Activated gamma-delta T cell treated with Interleukin-2 at 50 U/mL for 16 hours (primary cell): ENCODE results near the gene MYO1D.

Source experiments
- DNase-seq: peaks from one replicate; pipeline ENCODE4 v3.0.0-alpha.2; 2020

MYO1D gene

DNA sequence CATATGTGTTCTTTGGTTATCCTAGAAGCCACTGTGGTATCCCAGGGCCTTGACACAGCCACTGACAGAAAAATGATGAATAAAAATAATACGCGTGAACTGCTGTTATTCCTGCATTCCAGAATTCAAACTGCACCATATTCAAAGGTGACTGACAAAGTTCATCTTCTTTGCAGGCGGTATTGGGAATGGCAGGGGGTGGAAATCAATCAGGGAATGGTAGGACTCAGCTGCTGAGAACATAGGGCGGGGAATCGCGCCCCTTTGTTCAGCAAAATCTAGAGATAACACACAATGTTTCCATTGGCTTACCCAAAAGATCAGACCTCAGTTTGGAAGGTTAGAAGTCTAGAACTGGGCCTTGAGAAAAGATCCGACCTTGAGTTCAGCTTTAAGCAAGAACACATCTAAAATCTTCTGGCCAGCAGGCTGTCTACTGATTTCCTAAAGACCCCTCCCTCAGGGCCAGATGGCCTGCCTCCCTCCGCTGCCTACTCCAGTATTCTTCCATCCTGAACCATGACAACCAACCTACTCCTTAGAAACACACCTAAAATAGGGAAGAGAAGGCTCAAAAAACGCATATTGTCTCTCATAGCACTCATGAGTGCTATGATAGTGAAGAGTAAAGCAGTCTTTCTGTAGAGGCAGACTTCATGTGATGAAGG lies 356.1 kb downstream of the MYO1D start:
- DNase-seq: no peak

DNA sequence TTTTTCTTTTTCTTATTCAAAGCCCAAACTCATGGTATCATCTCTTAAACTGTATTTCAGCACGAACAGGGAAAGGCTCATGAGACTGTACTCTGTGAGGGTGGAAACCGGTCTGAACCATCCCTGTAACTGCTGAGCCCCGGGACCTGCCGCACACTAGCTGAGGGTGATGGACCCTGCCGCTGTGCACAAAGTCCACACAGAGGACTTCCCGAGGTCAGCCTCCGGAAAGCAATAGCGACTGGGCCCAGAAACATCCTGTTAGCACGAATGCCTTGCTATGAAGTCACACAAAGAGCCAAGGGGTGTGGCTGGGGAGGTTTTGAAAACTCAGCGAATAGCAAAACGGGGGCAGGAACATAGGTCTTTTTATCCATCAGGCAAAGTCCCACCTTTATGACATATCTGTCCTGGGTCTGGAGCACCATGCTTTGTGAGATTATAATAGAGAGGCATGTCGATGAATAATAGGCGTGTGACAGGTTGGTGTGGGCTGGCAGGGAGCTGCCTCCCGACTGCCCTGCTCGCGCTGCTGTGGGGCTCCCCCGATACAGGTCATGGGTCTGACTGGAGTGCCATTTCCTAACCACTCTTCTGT lies 356.7 kb downstream of the MYO1D start:
- peak; percentile 47 for DNase-seq

DNA sequence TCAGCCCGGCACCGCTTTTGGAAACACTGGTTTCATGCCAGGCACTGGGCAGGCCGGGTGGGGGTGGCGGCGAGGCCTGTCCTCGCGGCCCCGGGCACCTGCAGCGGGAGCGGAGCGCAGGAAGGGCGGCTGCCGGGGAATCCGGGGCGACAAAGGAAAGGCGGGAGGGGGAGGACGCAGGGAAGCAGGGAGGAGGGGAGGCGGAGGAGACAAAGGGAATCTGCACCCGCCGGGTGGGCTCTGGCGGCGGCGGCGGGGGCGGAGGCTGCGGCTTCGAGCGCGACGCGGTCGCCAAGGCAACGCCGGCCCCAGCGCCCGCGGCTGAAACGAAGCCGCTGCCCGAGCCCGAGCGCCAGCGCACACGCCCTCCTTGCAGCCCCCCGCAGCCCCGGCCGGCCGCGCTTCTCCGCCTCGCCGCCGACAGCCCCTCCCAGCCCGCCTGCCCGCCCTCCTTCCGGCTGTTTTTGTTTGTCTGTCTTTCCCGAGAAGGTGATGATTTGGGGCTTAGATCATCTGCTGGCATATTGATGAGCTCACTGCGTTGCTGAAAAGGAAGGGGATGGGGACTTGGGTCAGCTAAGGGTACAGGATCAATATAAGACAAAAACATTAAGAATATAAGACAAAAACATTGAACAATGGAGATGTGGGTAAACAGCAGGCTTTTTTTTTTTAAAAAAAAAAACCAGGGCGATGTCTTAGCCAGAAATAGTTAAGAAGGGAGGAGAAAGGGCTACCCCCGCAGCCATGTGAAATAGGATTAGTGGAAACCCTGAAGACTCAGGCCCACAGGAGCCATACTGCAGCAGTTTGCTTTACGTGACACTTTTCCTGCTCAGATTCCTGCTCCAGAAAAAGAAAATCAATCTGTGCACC lies 357.5 kb downstream of the MYO1D start:
- peak; percentile 72 for DNase-seq

DNA sequence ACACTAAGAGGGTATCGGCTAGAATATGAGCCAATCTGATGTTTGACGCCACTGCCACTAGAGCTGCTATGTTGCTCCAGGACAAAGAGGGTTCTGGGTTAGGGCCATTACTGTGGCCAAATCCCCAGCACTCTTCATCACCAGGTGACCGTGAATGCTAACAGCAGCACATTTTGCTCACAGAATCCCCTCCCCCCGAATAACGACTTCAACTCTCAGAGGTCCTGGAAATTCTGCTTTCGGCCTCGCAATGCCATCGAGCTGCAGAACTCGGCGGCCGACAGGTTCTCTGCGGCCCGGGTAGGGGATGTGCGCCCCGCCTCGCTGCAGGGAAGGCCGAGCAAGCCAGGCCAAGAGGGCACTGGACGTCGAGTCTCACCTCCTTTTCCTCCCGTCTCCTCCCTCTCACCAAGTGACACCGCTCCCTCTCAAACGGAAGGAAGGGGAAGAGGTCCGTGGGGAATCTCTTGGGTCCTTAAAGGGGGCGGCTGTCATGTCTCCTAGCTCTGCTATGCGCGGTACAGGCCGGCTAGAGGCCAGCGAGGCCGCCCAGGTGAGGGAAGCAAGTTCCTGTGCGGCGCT lies 358.2 kb downstream of the MYO1D start:
- DNase-seq: no peak

DNA sequence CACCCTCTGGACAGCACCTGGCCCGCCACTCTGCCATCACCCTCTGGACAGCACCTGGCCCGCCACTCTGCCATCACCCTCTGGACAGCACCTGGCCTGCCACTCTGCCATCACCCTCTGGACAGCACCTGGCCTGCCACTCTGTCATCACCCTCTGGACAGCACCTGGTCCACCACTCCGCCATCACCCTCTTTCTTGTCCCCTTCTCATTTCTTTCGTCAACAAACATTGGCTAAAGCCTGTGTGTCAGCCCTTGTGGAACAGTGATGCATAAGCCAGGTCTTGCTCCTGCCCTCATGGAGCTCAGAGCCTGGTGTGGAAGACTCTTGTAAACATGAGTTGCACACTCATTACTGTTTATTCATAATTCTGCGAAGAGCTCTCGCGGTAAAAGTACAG lies 358.9 kb downstream of the MYO1D start:
- no peak for DNase-seq

DNA sequence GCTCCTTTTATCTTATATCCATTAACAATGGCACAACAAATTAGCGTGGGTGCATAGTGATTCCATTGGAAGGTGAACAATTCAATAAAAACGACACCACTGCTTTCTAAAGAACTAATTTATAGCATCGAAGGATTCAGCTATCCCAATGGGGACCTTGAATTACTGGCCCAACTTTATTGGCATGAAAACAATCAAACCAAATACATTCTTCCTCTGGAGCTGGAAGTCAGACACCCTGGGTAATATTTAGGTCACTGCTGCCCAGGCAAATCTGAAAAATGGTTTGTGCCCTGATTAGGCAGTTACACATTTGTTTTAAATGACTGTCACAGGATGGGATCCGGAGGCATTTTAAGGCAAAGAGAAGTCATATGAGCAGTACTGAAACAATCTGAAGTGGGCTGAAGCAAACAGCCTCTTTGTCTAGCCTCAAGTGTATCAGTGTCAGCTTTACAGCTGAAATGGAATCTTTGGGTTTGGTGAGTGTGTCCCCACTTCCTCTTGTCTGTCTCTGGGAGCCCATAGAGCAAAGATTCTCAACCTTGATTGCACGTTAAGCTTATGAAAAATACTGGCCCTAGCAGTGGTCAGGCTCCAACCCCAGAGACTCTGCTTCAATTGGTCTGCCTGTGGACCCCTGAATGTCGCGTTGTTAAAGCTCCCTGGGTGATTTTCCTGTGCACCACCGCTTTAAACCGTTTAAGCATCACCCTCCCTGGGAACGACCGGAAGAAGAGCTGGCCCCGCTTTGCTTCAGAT lies 359.8 kb downstream of the MYO1D start:
- DNase-seq: no peak

DNA sequence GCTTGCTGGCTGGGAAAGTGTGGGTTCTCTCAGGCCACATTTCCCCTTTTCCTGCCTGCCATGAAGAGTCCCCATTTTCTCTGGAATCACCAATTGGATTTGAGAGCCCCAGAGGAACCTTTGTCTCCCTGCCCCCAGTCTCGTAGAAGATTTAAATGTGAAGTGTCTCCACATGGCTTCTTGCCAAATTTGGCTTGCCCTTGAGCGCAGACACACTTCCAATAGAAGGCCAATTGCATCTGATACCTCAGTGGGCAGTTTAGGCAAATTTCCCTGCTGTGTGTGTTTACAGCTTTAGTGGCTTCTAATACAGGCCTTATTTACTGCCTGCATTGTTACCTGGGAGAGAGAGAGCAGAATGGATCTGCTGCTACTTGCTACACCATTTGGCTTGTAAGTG lies 360.5 kb downstream of the MYO1D start:
- DNase-seq: no peak

DNA sequence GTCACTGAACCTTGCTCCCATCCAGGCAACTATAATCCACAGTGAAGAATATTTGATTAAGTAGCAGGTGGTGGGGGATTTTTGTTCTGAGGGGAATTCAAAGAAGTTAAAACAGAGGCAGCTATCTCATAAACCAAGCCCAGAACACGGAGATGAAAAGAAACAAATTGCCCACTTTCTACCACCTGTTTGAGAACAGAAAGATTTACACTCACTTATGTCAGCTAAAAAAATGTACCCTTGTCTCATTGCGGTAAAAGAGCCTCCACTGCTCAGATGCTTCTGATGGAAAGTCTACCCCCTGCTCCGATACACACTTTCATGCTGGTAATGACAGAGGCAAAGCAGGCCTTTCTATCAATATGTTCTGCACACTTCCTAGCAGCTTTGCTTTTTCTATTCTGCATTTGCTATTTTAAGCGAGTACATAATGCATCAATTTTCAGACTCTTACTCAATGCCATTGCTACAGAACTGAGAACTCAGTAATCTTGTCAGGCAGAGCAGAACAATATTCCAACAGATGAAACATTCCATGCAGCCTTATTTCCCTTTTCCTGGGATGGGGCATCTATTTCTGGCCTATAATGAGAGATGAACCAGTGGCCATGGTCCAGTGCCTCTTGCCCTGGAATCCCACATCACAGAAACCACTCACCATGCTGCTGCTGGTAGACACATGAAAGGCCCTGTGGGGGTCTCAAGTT lies 361.1 kb downstream of the MYO1D start:
- no peak for DNase-seq

DNA sequence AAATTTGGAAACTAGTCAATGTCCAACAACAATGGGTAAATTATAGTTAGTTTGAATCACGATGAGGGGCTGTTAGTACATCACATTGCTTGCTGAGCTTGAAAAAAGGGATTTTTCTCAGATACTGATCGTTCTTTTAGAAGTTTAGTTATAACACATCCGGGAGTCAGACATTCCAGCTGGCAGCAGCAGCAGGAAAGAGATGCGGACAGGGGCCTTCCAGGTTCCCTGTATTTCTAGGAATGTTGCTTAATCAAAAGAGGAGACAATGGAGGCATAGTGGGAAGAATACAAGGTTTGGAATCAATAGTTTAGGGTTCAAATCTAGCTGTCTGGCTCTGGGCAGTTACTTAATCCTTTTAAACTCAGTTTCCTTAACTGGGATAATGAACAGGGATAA lies 362.3 kb downstream of the MYO1D start:
- DNase-seq: no peak

DNA sequence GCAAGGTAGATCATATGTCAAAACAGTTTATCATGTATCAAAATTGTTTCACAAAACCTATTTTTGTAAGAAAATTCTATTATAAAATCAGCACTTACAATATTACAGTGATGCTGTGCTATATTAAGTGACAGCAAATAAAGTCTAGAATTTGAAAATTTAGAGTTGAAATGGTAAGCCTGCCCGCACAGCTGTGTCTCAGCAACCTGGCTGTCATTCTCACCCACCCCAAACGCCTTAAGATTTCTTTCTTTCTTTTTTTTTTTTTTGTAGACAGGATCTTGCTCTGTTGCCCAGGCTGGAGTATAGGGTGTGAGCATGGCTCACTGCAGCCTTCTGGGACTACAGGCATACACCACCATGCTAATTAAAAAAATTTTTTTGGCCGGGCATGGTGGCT lies 363.3 kb downstream of the MYO1D start:
- DNase-seq: no peak

DNA sequence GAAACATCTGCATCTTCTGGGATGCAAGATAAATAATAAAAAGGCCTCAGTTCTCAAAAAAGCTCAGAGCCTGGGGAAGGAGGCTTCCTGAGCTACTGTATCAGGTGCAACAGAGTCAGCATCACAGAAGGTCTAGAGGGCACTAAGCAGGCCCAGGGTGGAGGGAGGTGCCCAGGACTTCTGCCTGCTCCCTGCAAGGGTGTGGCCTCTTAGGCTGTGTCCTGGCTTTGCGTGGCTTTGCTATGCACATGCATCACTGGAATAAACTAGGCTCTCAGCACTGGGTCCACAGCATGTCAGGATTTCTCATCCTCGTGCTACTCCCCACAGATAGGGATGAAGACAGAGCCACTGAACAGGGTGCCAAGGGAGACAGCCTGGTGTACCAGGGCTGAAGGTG lies 364.6 kb downstream of the MYO1D start:
- no peak for DNase-seq

DNA sequence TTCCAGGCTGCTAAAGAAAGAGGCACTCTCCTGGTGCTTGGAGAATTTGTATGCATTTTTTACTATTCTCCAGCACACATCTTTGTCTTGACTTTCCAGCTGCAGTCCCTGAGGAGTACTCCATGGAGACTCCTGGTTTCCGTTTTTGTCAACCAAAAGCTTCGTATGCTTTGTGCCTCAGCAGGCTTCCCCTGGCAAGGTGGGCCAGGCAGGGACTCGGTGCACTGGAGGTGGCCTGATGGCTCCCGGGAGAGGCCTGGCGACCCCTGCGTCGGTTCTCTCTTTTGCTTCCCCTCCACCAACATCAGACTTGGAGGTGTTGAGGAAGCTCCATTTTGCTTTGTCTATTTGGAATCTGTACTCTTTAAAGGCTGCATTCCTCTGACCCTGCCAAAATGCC lies 366.5 kb downstream of the MYO1D start:
- DNase-seq: no peak

DNA sequence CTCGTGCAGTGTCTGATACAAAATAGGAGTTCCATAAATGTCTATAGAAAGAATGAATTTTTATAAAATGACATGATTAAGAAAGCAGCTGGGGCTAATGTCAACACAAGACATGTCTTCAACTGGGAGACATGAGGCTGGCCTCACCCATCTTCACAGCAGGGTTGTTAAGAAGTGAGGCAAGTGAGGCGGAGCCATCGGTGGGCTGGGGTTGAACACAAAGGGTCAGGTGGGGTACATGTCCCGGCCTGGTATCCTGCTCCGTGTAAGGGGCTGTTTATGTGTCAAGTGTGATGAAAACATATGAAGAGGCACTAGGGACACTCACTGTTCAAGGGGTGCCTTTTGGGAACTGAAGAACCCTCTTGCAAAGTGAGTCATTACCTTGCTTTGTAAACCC lies 368.0 kb downstream of the MYO1D start:
- DNase-seq: no peak

DNA sequence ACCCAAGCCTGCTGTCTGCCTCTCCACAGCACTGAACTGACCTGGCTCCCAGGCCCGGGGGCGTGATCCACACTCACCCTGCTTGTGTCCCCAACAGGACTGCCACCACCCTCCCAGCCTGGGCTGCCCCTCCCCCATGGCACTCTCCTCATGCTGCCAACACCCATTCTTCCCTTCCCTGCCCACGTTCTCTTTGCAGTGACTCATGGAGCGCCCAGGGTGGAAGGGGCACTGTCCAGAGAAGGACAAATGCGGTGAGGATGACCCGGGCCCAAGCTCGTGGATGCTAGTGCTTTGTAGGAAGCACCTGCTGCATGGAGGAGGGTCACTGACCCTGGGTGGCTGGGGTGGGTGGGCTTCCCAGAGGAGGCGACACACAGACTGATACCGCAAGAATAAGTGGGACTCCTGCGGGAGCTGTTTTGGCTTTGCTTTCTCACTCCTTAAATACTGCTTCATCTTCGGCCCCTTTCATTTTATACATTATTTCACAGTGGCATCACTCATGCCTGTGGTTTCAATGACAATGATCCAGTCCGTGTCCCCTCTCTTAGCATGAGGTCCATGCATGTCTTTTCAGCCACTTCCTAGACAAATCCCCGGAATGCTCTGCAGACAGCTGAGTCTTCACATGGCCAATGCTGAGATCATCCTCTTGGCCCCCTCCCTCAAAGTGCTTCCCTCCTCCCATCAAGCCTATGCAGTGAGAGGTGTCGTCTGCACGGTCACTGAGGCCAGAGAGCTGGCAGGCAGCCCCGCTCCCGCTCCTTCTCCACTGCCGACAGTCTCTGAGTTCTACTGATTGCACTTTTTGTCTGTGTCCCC lies 372.5 kb downstream of the MYO1D start:
- DNase-seq: no peak

DNA sequence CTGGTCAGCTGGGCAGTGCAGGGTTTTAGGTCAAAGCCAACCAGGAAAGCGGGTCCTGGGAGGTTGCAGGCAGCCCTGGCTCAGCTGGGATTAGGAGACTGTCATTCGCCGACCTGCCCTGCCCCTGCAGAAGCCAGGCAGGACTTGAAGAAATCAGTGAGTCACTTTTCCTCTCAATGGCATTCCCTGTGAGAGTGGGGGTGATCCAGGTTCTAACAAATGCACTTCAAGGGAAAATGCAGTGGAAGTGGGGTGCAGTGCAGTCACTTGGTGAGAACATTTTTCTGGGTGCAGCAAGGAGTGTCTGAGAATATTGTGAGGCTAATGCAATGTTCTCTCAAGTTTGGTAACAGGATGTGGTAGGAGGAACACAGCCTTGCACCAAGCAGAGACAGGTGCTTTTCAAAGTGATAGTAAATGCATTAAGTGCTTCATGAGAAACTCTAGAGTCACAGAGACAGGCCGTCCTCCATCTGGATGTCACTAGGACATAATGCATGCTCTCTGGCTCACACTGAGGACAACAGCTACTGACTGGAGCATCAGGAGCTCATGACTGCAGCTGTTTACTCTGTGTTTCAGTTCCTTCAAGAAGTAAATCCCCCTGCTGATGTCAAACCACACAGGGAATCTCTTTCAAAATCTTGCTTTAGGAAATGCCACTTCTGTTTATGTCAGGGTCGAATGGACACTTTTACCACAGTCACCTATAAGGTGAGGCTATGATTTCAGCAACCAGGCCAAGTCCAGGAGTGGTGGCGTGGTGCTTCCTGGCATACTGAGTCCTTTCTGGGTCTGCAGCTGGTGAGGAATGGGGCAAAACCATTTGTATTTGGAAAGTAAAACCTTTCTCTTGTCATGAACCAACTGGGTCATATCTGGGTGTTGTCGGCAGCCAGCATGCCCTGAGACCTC lies 373.4 kb downstream of the MYO1D start:
- DNase-seq: peak; percentile 46

DNA sequence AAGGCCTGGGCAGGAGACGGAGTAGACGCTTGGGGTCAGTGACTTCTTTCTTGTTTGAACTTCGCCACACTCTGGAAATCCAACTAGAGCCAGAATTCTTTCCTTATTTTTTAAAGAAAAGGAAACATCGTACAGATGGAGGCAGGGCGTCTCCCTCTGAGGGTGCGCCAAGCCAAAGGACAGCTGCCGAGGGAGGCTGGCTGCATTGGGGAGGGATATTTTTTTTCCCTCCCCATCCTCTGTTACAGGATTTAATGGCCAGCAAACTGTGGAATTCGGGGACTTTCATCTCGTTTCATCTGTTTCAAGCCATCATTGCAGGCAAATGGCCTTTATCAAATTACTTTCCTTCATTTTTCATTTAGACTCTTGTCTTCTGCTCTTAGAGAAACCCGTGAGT lies 374.2 kb downstream of the MYO1D start:
- DNase-seq: no peak

DNA sequence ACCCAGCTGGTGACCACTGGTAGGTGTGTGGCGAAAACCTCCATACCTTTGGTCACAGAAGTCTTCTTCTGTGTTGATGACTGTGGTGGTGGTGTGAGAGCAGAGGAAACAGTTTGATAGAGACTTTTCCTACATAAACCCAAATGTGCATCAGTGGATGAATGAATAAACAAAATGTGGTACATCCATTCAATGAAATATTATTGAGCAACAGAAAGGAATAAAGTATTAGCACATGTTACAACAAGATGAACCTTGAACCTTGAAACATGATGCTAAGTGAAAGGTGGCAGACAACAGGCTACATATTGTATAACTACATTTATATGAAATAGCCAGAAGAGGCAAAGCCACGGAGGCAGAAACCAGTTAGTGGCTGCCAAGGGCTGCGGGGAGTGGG lies 374.9 kb downstream of the MYO1D start:
- no peak for DNase-seq

DNA sequence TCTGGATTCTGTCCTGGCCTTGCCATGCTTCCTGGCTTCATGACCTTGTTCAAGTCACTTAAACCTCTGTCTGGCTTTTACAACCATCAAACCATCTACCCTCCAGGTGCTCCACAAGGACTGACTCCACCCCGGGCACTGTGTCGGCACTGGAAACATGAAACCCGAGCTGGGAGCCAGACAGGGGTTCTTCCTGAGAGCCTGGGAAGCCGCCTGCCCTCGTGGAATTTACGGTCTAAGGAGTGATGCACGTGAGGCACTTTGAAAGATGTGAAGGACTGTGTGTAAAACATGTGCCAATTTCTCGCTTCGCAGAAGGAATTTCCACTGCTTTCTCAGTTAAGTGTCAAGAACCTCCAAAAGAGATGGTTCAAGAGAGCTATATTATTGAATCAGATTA lies 378.5 kb downstream of the MYO1D start:
- DNase-seq: no peak

DNA sequence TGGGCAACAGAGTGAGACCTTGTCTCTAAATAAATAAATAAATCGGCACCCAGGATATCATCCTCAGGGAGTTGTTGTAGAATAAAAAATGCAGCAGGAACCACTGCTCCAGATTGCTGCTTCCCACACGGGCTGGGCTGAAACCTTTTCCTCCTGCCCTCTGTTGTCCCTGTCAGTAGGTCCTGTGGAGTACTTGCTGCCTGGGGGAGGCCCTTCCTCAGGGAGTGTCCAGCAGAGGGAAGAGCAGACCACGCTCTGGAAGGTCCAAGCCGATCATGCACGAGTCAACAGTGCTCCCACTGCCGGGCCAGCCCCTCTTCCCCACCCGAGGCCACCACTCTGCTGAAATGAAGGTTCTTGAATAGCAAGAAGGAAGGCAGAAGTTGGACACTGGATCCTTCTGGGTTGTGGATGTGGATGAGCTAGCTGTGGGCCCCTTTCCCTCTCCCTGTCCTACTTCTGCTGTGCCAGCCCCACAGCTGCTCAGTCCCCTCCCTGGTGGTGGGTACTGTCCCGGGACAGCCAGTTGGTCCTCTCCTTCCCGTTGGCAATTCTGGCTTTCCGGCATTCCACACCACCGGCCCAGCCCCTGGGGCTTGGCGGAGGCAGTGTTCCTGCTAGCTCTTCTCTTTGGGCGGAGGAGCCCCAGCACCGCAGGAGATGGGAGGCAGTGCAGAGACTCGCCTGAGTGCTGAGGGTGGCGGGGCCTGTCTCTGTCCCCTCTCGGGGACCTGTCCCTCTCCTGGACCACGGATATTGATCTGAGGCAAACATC lies 379.3 kb downstream of the MYO1D start:
- no peak for DNase-seq
